ENCODE data around the gene GADD45B.

The GADD45B gene

GRCh38 chr19:2484178-2484937 is 8.4 kb downstream of the GADD45B start:
- no peak overlapping the region for H3K9ac ChIP-seq (ENCODE audit: low read length)
- no peak overlapping the region for H3K27ac ChIP-seq (ENCODE audit: low read depth, low read length)
- H3K4me2 ChIP-seq (ENCODE audit: low read depth, low read length, poor library complexity, severe bottlenecking): no peak overlapping the region
- H3K9me3 ChIP-seq (ENCODE audit: insufficient read depth, low read length): peaks cover 19% of the 10 kb centered on the region; the same call in 1 of the 2 replicates
- no peak overlapping the region for H2AFZ ChIP-seq (ENCODE audit: low read depth, low read length, severe bottlenecking)
- H3K4me3 ChIP-seq (ENCODE audit: insufficient read depth, low read length, poor library complexity, severe bottlenecking): no peak overlapping the region
- H3K27me3 ChIP-seq (ENCODE audit: low read length): no peaks in the 10 kb centered on the region
- H3K79me2 ChIP-seq (ENCODE audit: insufficient read depth, low read length): no peaks in the 10 kb centered on the region
- no peaks in the 10 kb centered on the region for H4K20me1 ChIP-seq (ENCODE audit: low read depth, low read length)
- no peaks in the 10 kb centered on the region for H3K9me2 ChIP-seq (replicated peaks; ENCODE audit: insufficient read depth, low read length)
- no peaks in the 10 kb centered on the region for H3K36me3 ChIP-seq (ENCODE audit: low read length)
- no peak for TF ChIP-seq EZH2phosphoT487 (conservative IDR thresholded peaks at IDR 0.05; ENCODE audit: low read length)
- TF ChIP-seq, protein P1, sequence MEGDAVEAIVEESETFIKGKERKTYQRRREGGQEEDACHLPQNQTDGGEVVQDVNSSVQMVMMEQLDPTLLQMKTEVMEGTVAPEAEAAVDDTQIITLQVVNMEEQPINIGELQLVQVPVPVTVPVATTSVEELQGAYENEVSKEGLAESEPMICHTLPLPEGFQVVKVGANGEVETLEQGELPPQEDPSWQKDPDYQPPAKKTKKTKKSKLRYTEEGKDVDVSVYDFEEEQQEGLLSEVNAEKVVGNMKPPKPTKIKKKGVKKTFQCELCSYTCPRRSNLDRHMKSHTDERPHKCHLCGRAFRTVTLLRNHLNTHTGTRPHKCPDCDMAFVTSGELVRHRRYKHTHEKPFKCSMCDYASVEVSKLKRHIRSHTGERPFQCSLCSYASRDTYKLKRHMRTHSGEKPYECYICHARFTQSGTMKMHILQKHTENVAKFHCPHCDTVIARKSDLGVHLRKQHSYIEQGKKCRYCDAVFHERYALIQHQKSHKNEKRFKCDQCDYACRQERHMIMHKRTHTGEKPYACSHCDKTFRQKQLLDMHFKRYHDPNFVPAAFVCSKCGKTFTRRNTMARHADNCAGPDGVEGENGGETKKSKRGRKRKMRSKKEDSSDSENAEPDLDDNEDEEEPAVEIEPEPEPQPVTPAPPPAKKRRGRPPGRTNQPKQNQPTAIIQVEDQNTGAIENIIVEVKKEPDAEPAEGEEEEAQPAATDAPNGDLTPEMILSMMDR (IDR thresholded peaks at IDR 0.05; ENCODE audit: insufficient read depth, low read length, poor library complexity, severe bottlenecking): no peak
- H3F3A ChIP-seq (ENCODE audit: insufficient read depth): no peaks in the 10 kb centered on the region; the same call in 1 of the 2 replicates

DNA sequence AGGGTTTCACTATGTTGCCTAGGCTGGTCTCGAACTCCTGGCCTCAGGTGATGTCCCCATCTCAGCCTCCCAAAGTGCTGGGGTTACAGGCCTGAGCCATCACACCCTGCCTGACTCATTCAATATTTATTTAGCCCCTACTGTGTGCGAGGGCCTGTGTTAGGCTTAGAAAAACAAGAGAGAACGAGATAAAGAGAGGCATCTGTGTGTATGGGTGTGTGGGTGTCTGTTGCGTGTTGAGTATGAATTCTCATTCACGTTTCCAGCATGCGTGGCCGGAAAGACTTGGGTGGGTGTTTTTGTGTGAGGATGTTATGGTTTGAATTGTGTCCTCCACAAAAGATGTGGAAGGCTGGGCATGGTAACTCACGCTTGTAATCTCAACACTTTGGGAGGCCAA is 9.5 kb downstream of the GADD45B start:
- Histone ChIP-seq H3K9ac (ENCODE audit: low read length) (no peak overlapping the region), H3K79me2 (ENCODE audit: insufficient read depth, low read length) (no peaks in the 10 kb centered on the region), H3K4me3 (ENCODE audit: insufficient read depth, low read length, poor library complexity, severe bottlenecking) (no peak overlapping the region), H3K9me2 (replicated peaks; ENCODE audit: insufficient read depth, low read length) (no peaks in the 10 kb centered on the region), H2AFZ (ENCODE audit: low read depth, low read length, severe bottlenecking) (no peak overlapping the region), H3F3A (ENCODE audit: insufficient read depth) (no peaks in the 10 kb centered on the region; the same call in 1 of the 2 replicates), H3K9me3 (ENCODE audit: insufficient read depth, low read length) (peaks cover 19% of the 10 kb centered on the region; the same call in 1 of the 2 replicates), H3K4me2 (ENCODE audit: low read depth, low read length, poor library complexity, severe bottlenecking) (no peak overlapping the region), H3K27me3 (ENCODE audit: low read length) (no peaks in the 10 kb centered on the region), H4K20me1 (ENCODE audit: low read depth, low read length) (no peaks in the 10 kb centered on the region), H3K27ac (ENCODE audit: low read depth, low read length) (no peak overlapping the region), H3K36me3 (ENCODE audit: low read length) (no peaks in the 10 kb centered on the region)
- TF ChIP-seq EZH2phosphoT487 (conservative IDR thresholded peaks at IDR 0.05; ENCODE audit: low read length): no peak
- TF ChIP-seq, protein P1 (IDR thresholded peaks at IDR 0.05; ENCODE audit: insufficient read depth, low read length, poor library complexity, severe bottlenecking): no peak

DNA sequence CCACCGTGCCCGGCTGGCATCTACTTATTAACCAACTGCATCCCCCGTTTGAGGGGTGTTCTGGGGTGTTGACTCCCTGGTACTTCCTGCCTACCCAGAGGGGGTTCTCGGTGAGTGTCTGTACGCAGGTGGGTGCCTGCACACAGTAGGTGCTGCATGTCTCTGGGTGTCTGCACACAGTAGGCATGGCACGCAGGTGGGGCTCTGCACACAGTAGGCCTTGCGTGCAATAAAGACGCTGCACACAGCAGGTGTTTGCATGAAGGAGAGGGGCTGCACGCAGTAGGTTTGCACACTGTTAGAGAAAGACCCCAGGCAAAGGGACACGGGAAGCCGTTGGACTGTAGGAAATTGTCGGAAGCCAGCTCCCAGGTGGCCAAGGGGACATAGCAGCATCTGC is 11.2 kb downstream of the GADD45B start:
- no peak overlapping the region for H2AFZ ChIP-seq (ENCODE audit: low read depth, low read length, severe bottlenecking)
- no peak for TF ChIP-seq EZH2phosphoT487 (conservative IDR thresholded peaks at IDR 0.05; ENCODE audit: low read length)
- TF ChIP-seq, protein P1 (IDR thresholded peaks at IDR 0.05; ENCODE audit: insufficient read depth, low read length, poor library complexity, severe bottlenecking): no peak
- H3K9me2 ChIP-seq (replicated peaks; ENCODE audit: insufficient read depth, low read length): no peaks in the 10 kb centered on the region
- H3K9me3 ChIP-seq (ENCODE audit: insufficient read depth, low read length): peaks cover 19% of the 10 kb centered on the region; the same call in 1 of the 2 replicates
- H3K4me2 ChIP-seq (ENCODE audit: low read depth, low read length, poor library complexity, severe bottlenecking): no peak overlapping the region
- H3K9ac ChIP-seq (ENCODE audit: low read length): no peak overlapping the region
- peaks cover 9% of the 10 kb centered on the region for H3F3A ChIP-seq (ENCODE audit: insufficient read depth)
- no peak overlapping the region for H3K27ac ChIP-seq (ENCODE audit: low read depth, low read length)
- H3K36me3 ChIP-seq (ENCODE audit: low read length): no peaks in the 10 kb centered on the region
- no peaks in the 10 kb centered on the region for H4K20me1 ChIP-seq (ENCODE audit: low read depth, low read length)
- no peaks in the 10 kb centered on the region for H3K79me2 ChIP-seq (ENCODE audit: insufficient read depth, low read length)
- H3K27me3 ChIP-seq (ENCODE audit: low read length): no peaks in the 10 kb centered on the region
- H3K4me3 ChIP-seq (ENCODE audit: insufficient read depth, low read length, poor library complexity, severe bottlenecking): no peak overlapping the region
